ENCODE measurements around the gene FZR1.

The FZR1 gene

GRCh38 chr19:3575260-3575741 lies 69.2 kb downstream of the FZR1 start:
- Histone ChIP-seq H2BK12ac (ENCODE audit: low read length) (no peak overlapping the region), H3K27me3 (ENCODE audit: insufficient read depth, low read length) (no peaks in the 10 kb centered on the region), H3K14ac (ENCODE audit: low read length) (no peak overlapping the region), H3K4me1 (ENCODE audit: control insufficient read depth in 1 of 2, insufficient read depth in 2 of 2, low read length in 2 of 2) (peaks cover 17% of the 10 kb centered on the region in 2 experiments), H3K18ac (ENCODE audit: low read length) (no peak overlapping the region), H3K9me3 (ENCODE audit: insufficient read depth, low read depth, low read length) (peaks cover 2% of the 10 kb centered on the region), H3K27ac (ENCODE audit: low read depth, low read length) (no peak overlapping the region), H3K36me3 (ENCODE audit: control insufficient read depth in 1 of 2, insufficient read depth in 2 of 2, low read length in 2 of 2) (peaks cover 20 to 31% of the 10 kb centered on the region in 2 experiments), H4K8ac (ENCODE audit: low read depth, low read length) (no peak overlapping the region), H2AK5ac (ENCODE audit: low read length) (no peak overlapping the region), H4K91ac (ENCODE audit: low read depth, low read length) (no peak overlapping the region), H2BK120ac (ENCODE audit: insufficient read depth, low read length, poor library complexity) (no peak overlapping the region), H2AFZ (ENCODE audit: insufficient read depth, low read length, poor library complexity) (no peak overlapping the region), H3K79me2 (ENCODE audit: control insufficient read depth, insufficient read depth, low read length, poor library complexity) (peaks cover 8% of the 10 kb centered on the region), H3K4ac (ENCODE audit: low read depth, low read length) (no peak overlapping the region), H2BK5ac (ENCODE audit: low read depth, low read length, poor library complexity) (no peak overlapping the region), H3K4me3 (ENCODE audit: low read depth, low read length) (no peak overlapping the region), H3K79me1 (ENCODE audit: low read length) (peaks cover 13% of the 10 kb centered on the region), H3K23ac (ENCODE audit: low read length) (no peak overlapping the region), H3K9ac (ENCODE audit: low read length) (no peak overlapping the region), H4K12ac (ENCODE audit: low read depth, low read length) (no peak overlapping the region), H3K4me2 (ENCODE audit: low read length) (no peak overlapping the region)
- DNase-seq: peak; percentile 74 to 84
- no CpG with 5 or more reads among the region's 19 CpGs for WGBS (ENCODE audit: extremely low coverage, insufficient coverage, insufficient read length)

- H2AFZ ChIP-seq (ENCODE audit: insufficient read depth, low read length, poor library complexity): no peak overlapping the region
- no peak overlapping the region for H4K91ac ChIP-seq (ENCODE audit: low read depth, low read length)
- H4K8ac ChIP-seq (ENCODE audit: low read depth, low read length): peak overlapping the region; percentile 25
- peaks cover 8% of the 10 kb centered on the region for H3K79me2 ChIP-seq (ENCODE audit: control insufficient read depth, insufficient read depth, low read length, poor library complexity)
- H3K23ac ChIP-seq (ENCODE audit: low read length): no peak overlapping the region
- H3K9me3 ChIP-seq (ENCODE audit: insufficient read depth, low read depth, low read length): peaks cover 2% of the 10 kb centered on the region
- peak overlapping the region; percentile 65 for H3K4me3 ChIP-seq (ENCODE audit: low read depth, low read length)
- no peak overlapping the region for H3K27ac ChIP-seq (ENCODE audit: low read depth, low read length)
- peak overlapping the region; percentile 35 for H4K12ac ChIP-seq (ENCODE audit: low read depth, low read length)
- no peaks in the 10 kb centered on the region for H3K27me3 ChIP-seq (ENCODE audit: insufficient read depth, low read length)
- no peak overlapping the region for H3K4ac ChIP-seq (ENCODE audit: low read depth, low read length)
- H3K4me2 ChIP-seq (ENCODE audit: low read length): peak overlapping the region; percentile 74
- no peak overlapping the region for H2BK5ac ChIP-seq (ENCODE audit: low read depth, low read length, poor library complexity)
- peak overlapping the region; percentile 52 for H3K18ac ChIP-seq (ENCODE audit: low read length)
- H3K14ac ChIP-seq (ENCODE audit: low read length): peak overlapping the region; percentile 26
- no peak overlapping the region for H2BK120ac ChIP-seq (ENCODE audit: insufficient read depth, low read length, poor library complexity)
- H2BK12ac ChIP-seq (ENCODE audit: low read length): no peak overlapping the region
- WGBS (ENCODE audit: extremely low coverage, insufficient coverage, insufficient read length): no CpG with 5 or more reads among the region's 29 CpGs
- H3K79me1 ChIP-seq (ENCODE audit: low read length): peaks cover 13% of the 10 kb centered on the region
- H3K9ac ChIP-seq (ENCODE audit: low read length): no peak overlapping the region
- peaks cover 15 to 17% of the 10 kb centered on the region in 2 experiments for H3K4me1 ChIP-seq (ENCODE audit: control insufficient read depth in 1 of 2, insufficient read depth in 2 of 2, low read length in 2 of 2)
- DNase-seq: no peak
- peak overlapping the region; percentile 24 for H2AK5ac ChIP-seq (ENCODE audit: low read length)
- peaks cover 20 to 31% of the 10 kb centered on the region in 2 experiments for H3K36me3 ChIP-seq (ENCODE audit: control insufficient read depth in 1 of 2, insufficient read depth in 2 of 2, low read length in 2 of 2)
These were observed 70.0 kb downstream of the FZR1 start for GRCh38 chr19:3575949-3576673.

GRCh38 chr19:3576696-3577443 lies 70.8 kb downstream of the FZR1 start:
- DNase-seq: no peak
- Histone ChIP-seq H3K18ac (ENCODE audit: low read length) (peak overlapping the region; percentile 52), H3K27ac (ENCODE audit: low read depth, low read length) (no peak overlapping the region), H2AFZ (ENCODE audit: insufficient read depth, low read length, poor library complexity) (no peak overlapping the region), H4K91ac (ENCODE audit: low read depth, low read length) (no peak overlapping the region), H4K12ac (ENCODE audit: low read depth, low read length) (no peak overlapping the region), H2BK12ac (ENCODE audit: low read length) (no peak overlapping the region), H3K27me3 (ENCODE audit: insufficient read depth, low read length) (no peaks in the 10 kb centered on the region), H3K79me1 (ENCODE audit: low read length) (peaks cover 13% of the 10 kb centered on the region), H4K8ac (ENCODE audit: low read depth, low read length) (peak overlapping the region; percentile 25), H3K4ac (ENCODE audit: low read depth, low read length) (no peak overlapping the region), H3K36me3 (ENCODE audit: control insufficient read depth in 1 of 2, insufficient read depth in 2 of 2, low read length in 2 of 2) (peaks cover 20 to 31% of the 10 kb centered on the region in 2 experiments), H3K9me3 (ENCODE audit: insufficient read depth, low read depth, low read length) (peaks cover 2% of the 10 kb centered on the region), H2BK5ac (ENCODE audit: low read depth, low read length, poor library complexity) (no peak overlapping the region), H3K23ac (ENCODE audit: low read length) (no peak overlapping the region), H2BK120ac (ENCODE audit: insufficient read depth, low read length, poor library complexity) (no peak overlapping the region), H2AK5ac (ENCODE audit: low read length) (no peak overlapping the region), H3K9ac (ENCODE audit: low read length) (no peak overlapping the region), H3K4me2 (ENCODE audit: low read length) (peak overlapping the region; percentile 74), H3K4me3 (ENCODE audit: low read depth, low read length) (peak overlapping the region; percentile 65), H3K4me1 (ENCODE audit: control insufficient read depth in 1 of 2, insufficient read depth in 2 of 2, low read length in 2 of 2) (peaks cover 15 to 16% of the 10 kb centered on the region in 2 experiments), H3K14ac (ENCODE audit: low read length) (no peak overlapping the region), H3K79me2 (ENCODE audit: control insufficient read depth, insufficient read depth, low read length, poor library complexity) (peaks cover 8% of the 10 kb centered on the region)
- no CpG with 5 or more reads among the region's 78 CpGs for WGBS (ENCODE audit: extremely low coverage, insufficient coverage, insufficient read length)

- Histone ChIP-seq H3K9me3 (ENCODE audit: insufficient read depth, low read depth, low read length) (peaks cover 2% of the 10 kb centered on the region), H2BK12ac (ENCODE audit: low read length) (no peak overlapping the region), H3K14ac (ENCODE audit: low read length) (no peak overlapping the region), H2BK5ac (ENCODE audit: low read depth, low read length, poor library complexity) (no peak overlapping the region), H3K27ac (ENCODE audit: low read depth, low read length) (no peak overlapping the region), H3K9ac (ENCODE audit: low read length) (no peak overlapping the region), H2AK5ac (ENCODE audit: low read length) (no peak overlapping the region), H3K4me2 (ENCODE audit: low read length) (no peak overlapping the region), H3K23ac (ENCODE audit: low read length) (no peak overlapping the region), H2BK120ac (ENCODE audit: insufficient read depth, low read length, poor library complexity) (no peak overlapping the region), H4K8ac (ENCODE audit: low read depth, low read length) (no peak overlapping the region), H3K4ac (ENCODE audit: low read depth, low read length) (no peak overlapping the region), H3K27me3 (ENCODE audit: insufficient read depth, low read length) (no peaks in the 10 kb centered on the region), H3K36me3 (ENCODE audit: control insufficient read depth in 1 of 2, insufficient read depth in 2 of 2, low read length in 2 of 2) (peaks cover 20 to 31% of the 10 kb centered on the region in 2 experiments), H2AFZ (ENCODE audit: insufficient read depth, low read length, poor library complexity) (no peak overlapping the region), H3K4me1 (ENCODE audit: control insufficient read depth in 1 of 2, insufficient read depth in 2 of 2, low read length in 2 of 2) (peaks cover 11 to 12% of the 10 kb centered on the region in 2 experiments), H4K91ac (ENCODE audit: low read depth, low read length) (no peak overlapping the region), H3K79me2 (ENCODE audit: control insufficient read depth, insufficient read depth, low read length, poor library complexity) (peaks cover 8% of the 10 kb centered on the region), H3K18ac (ENCODE audit: low read length) (no peak overlapping the region), H3K4me3 (ENCODE audit: low read depth, low read length) (no peak overlapping the region), H4K12ac (ENCODE audit: low read depth, low read length) (no peak overlapping the region), H3K79me1 (ENCODE audit: low read length) (peaks cover 10% of the 10 kb centered on the region)
- WGBS (ENCODE audit: extremely low coverage, insufficient coverage, insufficient read length): no CpG with 5 or more reads among the region's 60 CpGs
- DNase-seq: no peak
These were observed 71.7 kb downstream of the FZR1 start for GRCh38 chr19:3577723-3578344.
